CD14-positive monocyte (primary cell): ENCODE results near the gene COL4A2. TPM values are rescaled to one million over a fixed set of nuclear protein-coding genes. Genes with fewer than 3 reads are reported as not detected.

Experiments used
- DNase-seq, 3 donors: peaks; one replicate each; pipeline ENCODE4 v3.0.0-alpha.2; 2011 to 2022
- H2AFZ ChIP-seq: 2 replicates; pipeline ENCODE4 v1.6.0; 2012; ENCODE audit warnings: mild to moderate bottlenecking, low read depth, low read length, inconsistent platforms; ENCODE audit not compliant: insufficient read depth, poor library complexity, severe bottlenecking
- H3K27ac ChIP-seq, 2 donors: 1 replicate in 1 of 2; 2 replicates in 1 of 2; pipeline ENCODE4 v1.5.1; 2012 to 2013; ENCODE audit warnings: low read length in 2 of 2, control low read depth in 1 of 2, inconsistent platforms in 1 of 2, low read depth in 1 of 2, mild to moderate bottlenecking in 1 of 2
- H3K27me3 ChIP-seq, 2 donors: one replicate each; pipeline versions ENCODE4 v1.6.0 to v1.6.1; 2011 to 2013; ENCODE audit warnings: low read length in 2 of 2; ENCODE audit not compliant: control insufficient read depth in 2 of 2, insufficient read depth in 2 of 2
- H3K36me3 ChIP-seq, 2 donors: replicated peaks in 1 of 2; 1 replicate in 1 of 2; 2 replicates in 1 of 2; pipeline versions ENCODE4 v1.5.1 to v1.6.1; 2012 to 2013; ENCODE audit warnings: low read length in 2 of 2, control low read depth in 1 of 2, inconsistent platforms in 1 of 2, mild to moderate bottlenecking in 1 of 2; ENCODE audit not compliant: insufficient read depth in 2 of 2, control insufficient read depth in 1 of 2
- H3K4me1 ChIP-seq, 2 donors: 1 replicate in 1 of 2; 2 replicates in 1 of 2; pipeline versions ENCODE4 v1.5.1 to v1.6.1; 2012 to 2013; ENCODE audit warnings: low read length in 2 of 2, control low read depth in 1 of 2, inconsistent platforms in 1 of 2, mild to moderate bottlenecking in 1 of 2, moderate library complexity in 1 of 2; ENCODE audit not compliant: insufficient read depth in 2 of 2, control insufficient read depth in 1 of 2
- H3K4me2 ChIP-seq: replicated peaks from 2 replicates; pipeline ENCODE3; 2012; ENCODE audit warnings: low read length, moderate library complexity, mild to moderate bottlenecking; ENCODE audit not compliant: poor library complexity, severe bottlenecking; ENCODE audit errors: extremely low read depth
- H3K4me3 ChIP-seq, 3 experiments: fragments of 200-600 bp in 1 of 3; sonication (generic) in 1 of 3; replicated peaks in 1 of 3; 1 replicate in 2 of 3; 2 replicates in 1 of 3; pipeline ENCODE4 v1.5.1; 2011 to 2013; ENCODE audit warnings: low read length in 3 of 3, mild to moderate bottlenecking in 3 of 3, control low read depth in 2 of 3, low read depth in 2 of 3, inconsistent platforms in 1 of 3, moderate library complexity in 1 of 3
- H3K79me2 ChIP-seq: 2 replicates; pipeline ENCODE4 v1.6.0; 2012; ENCODE audit warnings: mild to moderate bottlenecking, control low read depth, inconsistent platforms, low read length, moderate library complexity; ENCODE audit not compliant: insufficient read depth
- H3K9ac ChIP-seq: 2 replicates; pipeline ENCODE4 v1.6.0; 2017; ENCODE audit warnings: low read length, mild to moderate bottlenecking; ENCODE audit not compliant: insufficient read depth, poor library complexity, severe bottlenecking
- H3K9me3 ChIP-seq, 2 donors: replicated peaks in 1 of 2; 1 replicate in 1 of 2; 2 replicates in 1 of 2; pipeline versions ENCODE4 v1.5.1 to v1.6.1; 2012 to 2013; ENCODE audit warnings: low read length in 2 of 2, control low read depth in 1 of 2; ENCODE audit not compliant: control insufficient read depth in 1 of 2, insufficient read depth in 1 of 2
- H4K20me1 ChIP-seq: 2 replicates; pipeline ENCODE4 v1.6.0; 2012; ENCODE audit warnings: mild to moderate bottlenecking, low read length, control low read depth, moderate library complexity; ENCODE audit not compliant: insufficient read depth
- H3K27ac Mint-ChIP-seq, 7 donors: one replicate each; pipeline ENCODE4 v1.8.0; 2020; ENCODE audit warnings: mild to moderate bottlenecking in 7 of 7, mixed read lengths in 7 of 7, moderate library complexity in 6 of 7, inconsistent platforms in 2 of 7
- H3K27me3 Mint-ChIP-seq, 3 donors: one replicate each; pipeline ENCODE4 v1.8.0; 2021 to 2022; ENCODE audit warnings: low read depth in 3 of 3, mild to moderate bottlenecking in 3 of 3, mixed read lengths in 3 of 3, moderate library complexity in 3 of 3, inconsistent platforms in 1 of 3
- H3K36me3 Mint-ChIP-seq, 2 donors: one replicate each; pipeline ENCODE4 v1.8.0; 2020; ENCODE audit warnings: mixed read lengths in 2 of 2, inconsistent platforms in 1 of 2, mild to moderate bottlenecking in 1 of 2
- H3K4me1 Mint-ChIP-seq: one replicate; pipeline ENCODE4 v1.8.0; 2020; ENCODE audit warnings: mild to moderate bottlenecking, mixed read lengths
- H3K4me3 Mint-ChIP-seq, 2 donors: one replicate each; pipeline ENCODE4 v1.8.0; 2020; ENCODE audit warnings: mild to moderate bottlenecking in 2 of 2, mixed read lengths in 2 of 2, moderate library complexity in 1 of 2
- H3K9me3 Mint-ChIP-seq, 7 donors: one replicate each; pipeline ENCODE4 v1.8.0; 2020 to 2022; ENCODE audit warnings: mixed read lengths in 7 of 7, mild to moderate bottlenecking in 6 of 7, moderate library complexity in 6 of 7, inconsistent platforms in 2 of 7
- WGBS: methylation state at CpG from one replicate; pipeline ENCODE4 v1.1.5; 2013; ENCODE audit warnings: missing lambda C conversion rate; ENCODE audit not compliant: insufficient coverage; 5-methylcytosine and 5-hydroxymethylcytosine counted together
- intact Hi-C, 2 donors: fragments of 100-400 bp; cut with micrococcal nuclease; formaldehyde crosslinking; loops; one replicate each; pipeline versions ENCODE4 v1.15.0 to v1.15.1; 2023
- polyA plus RNA-seq, 3 donors: library from polyadenylated mRNA; depleted of rRNA in 1 of 3; unstranded in 2 of 3; stranded (reverse) in 1 of 3; fragments of 300-500 nt in 2 of 3; fragments of >200 nt in 1 of 3; fragmentation: Illumina TruSeq in 2 of 3; gene quantifications; 1 replicate in 2 of 3; 2 replicates in 1 of 3; pipeline ENCODE4 v1.2.3, GENCODE V29; 2012 to 2021
- TF ChIP-seq, protein P1 (sequence below): fragments of 200-600 bp; IDR thresholded peaks from one replicate; pipeline ENCODE4 v1.8.0; 2022; ENCODE audit warnings: antibody characterized with exemption, mild to moderate bottlenecking

The COL4A2 gene
- polyA plus RNA-seq, 3 donors: not detected

DNA sequence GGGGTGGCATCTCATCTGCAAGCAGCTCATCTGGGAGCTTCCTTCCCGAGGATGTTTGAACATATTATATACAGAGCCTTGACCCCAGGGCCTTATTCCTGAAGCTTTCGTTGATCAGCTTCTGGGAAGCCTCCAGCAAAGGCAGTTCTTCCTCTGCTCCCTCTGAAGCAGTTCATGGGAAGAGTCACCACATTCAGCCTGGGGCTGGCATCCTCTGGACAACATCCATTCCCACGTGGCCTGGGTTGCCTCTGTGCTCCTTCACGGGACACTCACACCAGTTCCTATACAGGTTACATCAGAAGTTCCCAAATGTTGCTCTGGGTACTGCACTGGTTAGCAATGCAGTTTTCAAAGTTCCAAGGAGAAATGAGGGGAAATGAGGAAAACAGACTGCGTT is 29.6 kb downstream of the COL4A2 start:
- peaks cover 16% of the 10 kb centered on the region for H3K4me1 Mint-ChIP-seq
- Histone ChIP-seq H3K79me2 (no peaks in the 10 kb centered on the region), H4K20me1 (no peaks in the 10 kb centered on the region), H3K4me3 (no peak overlapping the region), H3K9ac (no peak overlapping the region), H3K36me3 (no peaks in the 10 kb centered on the region), H3K4me1 (peaks cover 14% of the 10 kb centered on the region in 2 donors), H3K9me3 (no peaks in the 10 kb centered on the region), H3K27me3 (peaks cover 6 to 20% of the 10 kb centered on the region in 2 donors), H3K27ac (no peak overlapping the region), H2AFZ (no peak overlapping the region), H3K4me2 (no peak overlapping the region)
- intact Hi-C loops: no loop called here
- H3K4me3 Mint-ChIP-seq: no peak overlapping the region
- DNase-seq: no peak
- peaks cover 0 to 10% (median 3%) of the 10 kb centered on the region in 7 donors for H3K9me3 Mint-ChIP-seq
- TF ChIP-seq, protein P1, sequence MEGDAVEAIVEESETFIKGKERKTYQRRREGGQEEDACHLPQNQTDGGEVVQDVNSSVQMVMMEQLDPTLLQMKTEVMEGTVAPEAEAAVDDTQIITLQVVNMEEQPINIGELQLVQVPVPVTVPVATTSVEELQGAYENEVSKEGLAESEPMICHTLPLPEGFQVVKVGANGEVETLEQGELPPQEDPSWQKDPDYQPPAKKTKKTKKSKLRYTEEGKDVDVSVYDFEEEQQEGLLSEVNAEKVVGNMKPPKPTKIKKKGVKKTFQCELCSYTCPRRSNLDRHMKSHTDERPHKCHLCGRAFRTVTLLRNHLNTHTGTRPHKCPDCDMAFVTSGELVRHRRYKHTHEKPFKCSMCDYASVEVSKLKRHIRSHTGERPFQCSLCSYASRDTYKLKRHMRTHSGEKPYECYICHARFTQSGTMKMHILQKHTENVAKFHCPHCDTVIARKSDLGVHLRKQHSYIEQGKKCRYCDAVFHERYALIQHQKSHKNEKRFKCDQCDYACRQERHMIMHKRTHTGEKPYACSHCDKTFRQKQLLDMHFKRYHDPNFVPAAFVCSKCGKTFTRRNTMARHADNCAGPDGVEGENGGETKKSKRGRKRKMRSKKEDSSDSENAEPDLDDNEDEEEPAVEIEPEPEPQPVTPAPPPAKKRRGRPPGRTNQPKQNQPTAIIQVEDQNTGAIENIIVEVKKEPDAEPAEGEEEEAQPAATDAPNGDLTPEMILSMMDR: no peak
- H3K27ac Mint-ChIP-seq: no peak overlapping the region
- 85% methylated on average over 4 of the region's 5 CpGs for WGBS
- no peaks in the 10 kb centered on the region for H3K36me3 Mint-ChIP-seq
- H3K27me3 Mint-ChIP-seq: peaks cover 28 to 42% (median 34%) of the 10 kb centered on the region in 3 donors

DNA sequence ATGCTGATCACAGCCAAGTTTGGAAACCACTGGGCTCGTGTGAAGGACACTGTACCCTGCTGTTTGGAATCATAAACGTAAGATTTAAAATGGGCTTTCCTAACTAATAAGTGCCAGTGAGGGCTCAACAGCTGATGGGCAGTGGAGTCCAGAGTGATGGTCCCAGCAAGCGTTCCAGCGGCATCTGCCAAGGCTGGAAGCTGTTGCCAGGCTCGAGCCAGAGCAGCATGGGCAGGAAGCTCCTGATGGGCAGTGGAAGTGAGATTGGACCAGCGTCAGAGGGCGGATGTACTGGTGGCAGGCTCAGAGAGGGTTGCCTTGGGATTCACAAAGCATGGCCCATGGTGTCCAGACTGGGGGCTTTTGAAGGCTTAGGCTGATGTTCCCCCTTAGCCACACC is 30.2 kb downstream of the COL4A2 start:
- H3K9me3 ChIP-seq: no peaks in the 10 kb centered on the region
- TF ChIP-seq, protein P1: no peak
- WGBS: 81% methylated on average over 7 of the region's 7 CpGs
- no peaks in the 10 kb centered on the region for H3K36me3 ChIP-seq
- peaks cover 30 to 44% (median 36%) of the 10 kb centered on the region in 3 donors for H3K27me3 Mint-ChIP-seq
- no peaks in the 10 kb centered on the region for H3K79me2 ChIP-seq
- H3K9ac ChIP-seq: no peak overlapping the region
- DNase-seq: no peak
- peaks cover 16 to 17% of the 10 kb centered on the region in 2 donors for H3K4me1 ChIP-seq
- H3K4me1 Mint-ChIP-seq: peaks cover 19% of the 10 kb centered on the region
- H3K4me2 ChIP-seq: no peak overlapping the region
- H3K27ac ChIP-seq: no peak overlapping the region
- H3K36me3 Mint-ChIP-seq: no peaks in the 10 kb centered on the region
- no peak overlapping the region for H2AFZ ChIP-seq
- no peaks in the 10 kb centered on the region for H4K20me1 ChIP-seq
- no peak overlapping the region for H3K27ac Mint-ChIP-seq
- H3K9me3 Mint-ChIP-seq: peaks cover 0 to 10% (median 3%) of the 10 kb centered on the region in 7 donors
- peaks cover 5 to 20% of the 10 kb centered on the region in 2 donors for H3K27me3 ChIP-seq
- H3K4me3 Mint-ChIP-seq: no peak overlapping the region
- H3K4me3 ChIP-seq: no peak overlapping the region
- intact Hi-C loops: no loop called here
